Ishikawa (cell line): Measurements from ENCODE around the gene RPAIN.

ENCODE experiments used
- CEBPB ChIP-seq: IDR thresholded peaks from 2 replicates; pipeline ENCODE4 v1.6.1; 2012
- CREB1 ChIP-seq: IDR thresholded peaks from 2 replicates; pipeline ENCODE4 v1.6.1; 2012; ENCODE audit warnings: low read depth
- EGR1 ChIP-seq: IDR thresholded peaks from 2 replicates; pipeline ENCODE4 v1.6.1; 2012
- EP300 ChIP-seq: IDR thresholded peaks from 2 replicates; pipeline ENCODE4 v1.6.1; 2012; ENCODE audit warnings: borderline replicate concordance
- FOXM1 ChIP-seq: IDR thresholded peaks from 2 replicates; pipeline ENCODE4 v1.6.1; 2012; ENCODE audit warnings: low read depth, borderline replicate concordance
- NFIC ChIP-seq: IDR thresholded peaks from 2 replicates; pipeline ENCODE4 v1.6.1; 2012
- RAD21 ChIP-seq: IDR thresholded peaks from 2 replicates; pipeline ENCODE4 v1.6.1; 2012; ENCODE audit warnings: low read depth
- REST ChIP-seq: IDR thresholded peaks from 2 replicates; pipeline ENCODE4 v1.6.1; 2012; ENCODE audit warnings: low read depth, mild to moderate bottlenecking
- TAF1 ChIP-seq: IDR thresholded peaks from 2 replicates; pipeline ENCODE4 v1.6.1; 2012; ENCODE audit warnings: low read depth, mild to moderate bottlenecking
- TCF12 ChIP-seq: IDR thresholded peaks from 2 replicates; pipeline ENCODE4 v1.6.1; 2012; ENCODE audit warnings: low read depth
- TEAD4 ChIP-seq: IDR thresholded peaks from 2 replicates; pipeline ENCODE4 v1.6.1; 2012
- YY1 ChIP-seq: IDR thresholded peaks from 2 replicates; pipeline ENCODE4 v1.6.1; 2012; ENCODE audit warnings: low read depth
- ZBTB7A ChIP-seq: IDR thresholded peaks from 2 replicates; pipeline ENCODE4 v1.6.1; 2012; ENCODE audit warnings: low read depth
- TF ChIP-seq, protein P1 (sequence below): IDR thresholded peaks from 2 replicates; pipeline ENCODE4 v1.6.1; 2012
- TF ChIP-seq, protein P2 (sequence below): IDR thresholded peaks from 2 replicates; pipeline ENCODE4 v1.6.1; 2012

Gene RPAIN

GRCh38 chr17:5431949-5432556 is 12.1 kb downstream of the RPAIN start:
- TF ChIP-seq ZBTB7A: no peak
- TF ChIP-seq TAF1: no peak
- no peak for TF ChIP-seq RAD21
- no peak for TF ChIP-seq REST
- TF ChIP-seq NFIC: no peak
- TF ChIP-seq, protein P1, sequence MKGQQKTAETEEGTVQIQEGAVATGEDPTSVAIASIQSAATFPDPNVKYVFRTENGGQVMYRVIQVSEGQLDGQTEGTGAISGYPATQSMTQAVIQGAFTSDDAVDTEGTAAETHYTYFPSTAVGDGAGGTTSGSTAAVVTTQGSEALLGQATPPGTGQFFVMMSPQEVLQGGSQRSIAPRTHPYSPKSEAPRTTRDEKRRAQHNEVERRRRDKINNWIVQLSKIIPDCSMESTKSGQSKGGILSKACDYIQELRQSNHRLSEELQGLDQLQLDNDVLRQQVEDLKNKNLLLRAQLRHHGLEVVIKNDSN: no peak
- TF ChIP-seq CEBPB: no peak
- TF ChIP-seq TEAD4: no peak
- TF ChIP-seq YY1: no peak
- TF ChIP-seq, protein P2, sequence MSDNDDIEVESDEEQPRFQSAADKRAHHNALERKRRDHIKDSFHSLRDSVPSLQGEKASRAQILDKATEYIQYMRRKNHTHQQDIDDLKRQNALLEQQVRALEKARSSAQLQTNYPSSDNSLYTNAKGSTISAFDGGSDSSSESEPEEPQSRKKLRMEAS: no peak
- TF ChIP-seq TCF12: no peak
- TF ChIP-seq CREB1: no peak
- no peak for TF ChIP-seq FOXM1
- no peak for TF ChIP-seq EP300
- no peak for TF ChIP-seq EGR1

DNA sequence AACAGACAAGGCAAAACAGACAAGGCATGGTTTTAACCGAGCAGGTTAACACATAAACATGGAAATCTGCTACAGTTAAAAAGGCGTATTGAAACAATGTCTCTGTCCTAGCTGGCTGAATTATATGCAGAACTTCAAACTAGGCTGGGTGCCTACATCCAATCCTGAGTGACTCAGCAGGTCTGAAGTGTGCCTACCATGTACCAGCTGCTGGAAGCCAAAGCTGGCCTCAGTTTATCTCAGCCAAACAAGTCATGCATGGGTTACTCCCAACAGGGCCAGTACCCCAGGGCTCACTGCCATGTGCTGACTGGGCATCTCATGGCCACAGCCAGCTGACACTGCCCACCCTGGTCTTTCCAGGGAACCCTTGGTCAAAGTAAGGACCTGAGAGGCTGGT is 15.0 kb downstream of the RPAIN start:
- TF ChIP-seq YY1: no peak
- TF ChIP-seq EP300: no peak
- TF ChIP-seq CEBPB: no peak
- no peak for TF ChIP-seq REST
- no peak for TF ChIP-seq TCF12
- no peak for TF ChIP-seq EGR1
- TF ChIP-seq ZBTB7A: no peak
- no peak for TF ChIP-seq FOXM1
- TF ChIP-seq RAD21: no peak
- TF ChIP-seq CREB1: no peak
- TF ChIP-seq, protein P2: no peak
- TF ChIP-seq, protein P1: no peak
- no peak for TF ChIP-seq NFIC
- no peak for TF ChIP-seq TEAD4
- no peak for TF ChIP-seq TAF1

- TF ChIP-seq TAF1 (no peak), FOXM1 (no peak), EGR1 (no peak), REST (no peak), ZBTB7A (no peak), TCF12 (no peak), YY1 (no peak), TEAD4 (no peak), RAD21 (no peak), NFIC (no peak), EP300 (no peak), CREB1 (no peak), CEBPB (no peak)
- TF ChIP-seq, protein P2: no peak
- TF ChIP-seq, protein P1: no peak
These were observed 17.8 kb downstream of the RPAIN start for GRCh38 chr17:5437721-5438317.
